SK-N-SH (cell line): ENCODE results near the gene GULP1. TPM values are rescaled to one million over a fixed set of nuclear protein-coding genes. Genes with fewer than 3 reads are reported as not detected.
A peak's percentile ranks its signal among the peaks of the same experiment; 100 is the strongest.

Experiments
- CTCF ChIA-PET: fragments of 300-600, 350-600 bp; formaldehyde crosslinking; extraction: SDS; loops from one replicate; lab custom pipeline; 2021; lab: Yijun Ruan, JAX
- POLR2A ChIA-PET: fragments of 350-600 bp; sonication (Branson Sonifier 250); formaldehyde crosslinking; extraction: SDS; loops from one replicate; lab custom pipeline; 2020; ENCODE audit warnings: antibody characterized with exemption, inconsistent platforms; lab: Yijun Ruan, JAX
- DNase-seq: peaks from one replicate; pipeline ENCODE4 v3.0.0; 2012
- H2AFZ ChIP-seq: fragments of 200-600 bp; sonication (generic); 2 replicates; pipeline ENCODE4 v1.8.1; 2016; ENCODE audit warnings: antibody characterized with exemption, mild to moderate bottlenecking, low read depth
- H3F3A ChIP-seq: fragments of 200-600 bp; sonication (generic); replicated peaks from 2 replicates; pipeline ENCODE3; 2016; ENCODE audit warnings: antibody characterized with exemption, mild to moderate bottlenecking; ENCODE audit not compliant: insufficient read depth
- H3K27ac ChIP-seq, 2 experiments: fragments of 200-500 bp in 1 of 2; fragments of 200-600 bp in 1 of 2; sonication (Bioruptor generic) in 1 of 2; sonication (generic), shearing (Covaris generic) in 1 of 2; 2 replicates each; pipeline versions ENCODE4 v1.5.1 to v1.6.1; 2014 to 2016; ENCODE audit warnings: low read depth in 2 of 2, inconsistent platforms in 1 of 2, low read length in 1 of 2, mild to moderate bottlenecking in 1 of 2, mixed read lengths in 1 of 2
- H3K27me3 ChIP-seq: fragments of 200-600 bp; sonication (generic), shearing (Covaris generic); 2 replicates; pipeline ENCODE4 v1.6.1; 2016; ENCODE audit warnings: mixed run types; ENCODE audit not compliant: insufficient read depth
- H3K36me3 ChIP-seq, 2 experiments: fragments of 200-500 bp in 1 of 2; fragments of 200-600 bp in 1 of 2; sonication (Bioruptor generic) in 1 of 2; sonication (generic) in 1 of 2; replicated peaks in 1 of 2; 2 replicates each; pipeline versions ENCODE3 to v1.5.1; 2014 to 2016; ENCODE audit warnings: low read length in 1 of 2, mild to moderate bottlenecking in 1 of 2; ENCODE audit not compliant: insufficient read depth in 2 of 2, control insufficient read depth in 1 of 2
- H3K4me1 ChIP-seq, 2 experiments: fragments of 200-500 bp in 1 of 2; fragments of 200-600 bp in 1 of 2; sonication (Bioruptor generic) in 1 of 2; sonication (generic), shearing (Covaris generic) in 1 of 2; 2 replicates each; pipeline versions ENCODE4 v1.5.1 to v1.6.1; 2014 to 2016; ENCODE audit warnings: low read depth in 1 of 2, low read length in 1 of 2, mixed run types in 1 of 2; ENCODE audit not compliant: insufficient read depth in 2 of 2, control insufficient read depth in 1 of 2
- H3K4me2 ChIP-seq: fragments of 200-600 bp; sonication (generic), shearing (Covaris generic); 2 replicates; pipeline ENCODE4 v1.6.1; 2017; ENCODE audit warnings: mixed run types
- H3K4me3 ChIP-seq, 2 experiments: fragments of 200-500 bp in 1 of 2; fragments of 200-600 bp in 1 of 2; sonication (Bioruptor generic) in 1 of 2; sonication (generic), shearing (Covaris generic) in 1 of 2; 2 replicates each; pipeline versions ENCODE4 v1.5.1 to v1.8.1; 2014 to 2016; ENCODE audit warnings: low read depth in 2 of 2, inconsistent platforms in 1 of 2, low read length in 1 of 2, mild to moderate bottlenecking in 1 of 2, mixed read lengths in 1 of 2, moderate library complexity in 1 of 2
- H3K79me2 ChIP-seq: fragments of 200-600 bp; sonication (generic); 2 replicates; pipeline ENCODE4 v1.8.1; 2017; ENCODE audit warnings: mild to moderate bottlenecking; ENCODE audit not compliant: insufficient read depth
- H3K9ac ChIP-seq: fragments of 200-600 bp; sonication (generic); 2 replicates; pipeline ENCODE4 v1.6.1; 2017; ENCODE audit warnings: mixed run types
- H3K9me2 ChIP-seq: fragments of 200-600 bp; sonication (generic); 2 replicates; pipeline ENCODE4 v1.6.1; 2017; ENCODE audit warnings: mixed run types
- H3K9me3 ChIP-seq: fragments of 200-600 bp; sonication (generic); 2 replicates; pipeline ENCODE4 v1.6.1; 2017; ENCODE audit warnings: mixed run types, mild to moderate bottlenecking, moderate library complexity
- H4K20me1 ChIP-seq: fragments of 200-600 bp; sonication (generic); 2 replicates; pipeline ENCODE4 v1.6.1; 2017; ENCODE audit warnings: mild to moderate bottlenecking, mixed run types; ENCODE audit not compliant: insufficient read depth
- MXI1 ChIP-seq: IDR thresholded peaks from 2 replicates; pipeline ENCODE4 v1.6.1; 2012; ENCODE audit warnings: mild to moderate bottlenecking, low read depth, low read length, improper control_type of control experiment
- RAD21 ChIP-seq: IDR thresholded peaks from 2 replicates; pipeline ENCODE4 v1.6.1; 2012; ENCODE audit warnings: mild to moderate bottlenecking, low read length
- RFX5 ChIP-seq: IDR thresholded peaks from 2 replicates; pipeline ENCODE4 v1.6.1; 2012; ENCODE audit warnings: mild to moderate bottlenecking, improper control_type of control experiment, low read length
- SIN3A ChIP-seq: IDR thresholded peaks from 2 replicates; pipeline ENCODE4 v1.6.1; 2012; ENCODE audit warnings: low read depth, mild to moderate bottlenecking, low read length, moderate library complexity, borderline replicate concordance
- TAF1 ChIP-seq: IDR thresholded peaks from 2 replicates; pipeline ENCODE4 v1.6.1; 2012; ENCODE audit warnings: low read depth, mild to moderate bottlenecking, low read length, moderate library complexity, borderline replicate concordance
- YY1 ChIP-seq: IDR thresholded peaks from 2 replicates; pipeline ENCODE4 v1.4.0; 2012; ENCODE audit warnings: low read depth, mild to moderate bottlenecking
- WGBS: methylation state at CpG from one replicate; pipeline ENCODE4 v1.1.6; 2017; ENCODE audit warnings: low lambda C conversion rate; 5-methylcytosine and 5-hydroxymethylcytosine counted together
- polyA plus RNA-seq, 3 experiments: library from polyadenylated mRNA; depleted of rRNA; stranded (reverse); fragments of >200 nt; gene quantifications; 2 replicates each; pipeline ENCODE4 v1.2.3, GENCODE V29; 2012
- TF ChIP-seq, protein P1 (sequence below): IDR thresholded peaks from 2 replicates; pipeline ENCODE4 v1.4.0; 2012; ENCODE audit warnings: low read depth, borderline replicate concordance
- TF ChIP-seq, protein P2 (sequence below): fragments of 150-350 bp; IDR thresholded peaks from 2 replicates; pipeline ENCODE4 v1.6.1; 2016; ENCODE audit warnings: mild to moderate bottlenecking, low read depth, low read length
- TF ChIP-seq, protein P3 (sequence below): fragments of 150-350 bp; IDR thresholded peaks from 2 replicates; pipeline ENCODE4 v1.6.1; 2017; ENCODE audit warnings: antibody characterized with exemption, low read length, low read depth, borderline replicate concordance
- TF ChIP-seq, protein P4 (sequence below): IDR thresholded peaks from 2 replicates; pipeline ENCODE4 v1.6.1; 2012; ENCODE audit warnings: mild to moderate bottlenecking, low read depth, low read length, moderate library complexity

Gene GULP1
- polyA plus RNA-seq, 1 of the 3 experiments (the other 2 are of a cell fraction) = 33.8 TPM

DNA sequence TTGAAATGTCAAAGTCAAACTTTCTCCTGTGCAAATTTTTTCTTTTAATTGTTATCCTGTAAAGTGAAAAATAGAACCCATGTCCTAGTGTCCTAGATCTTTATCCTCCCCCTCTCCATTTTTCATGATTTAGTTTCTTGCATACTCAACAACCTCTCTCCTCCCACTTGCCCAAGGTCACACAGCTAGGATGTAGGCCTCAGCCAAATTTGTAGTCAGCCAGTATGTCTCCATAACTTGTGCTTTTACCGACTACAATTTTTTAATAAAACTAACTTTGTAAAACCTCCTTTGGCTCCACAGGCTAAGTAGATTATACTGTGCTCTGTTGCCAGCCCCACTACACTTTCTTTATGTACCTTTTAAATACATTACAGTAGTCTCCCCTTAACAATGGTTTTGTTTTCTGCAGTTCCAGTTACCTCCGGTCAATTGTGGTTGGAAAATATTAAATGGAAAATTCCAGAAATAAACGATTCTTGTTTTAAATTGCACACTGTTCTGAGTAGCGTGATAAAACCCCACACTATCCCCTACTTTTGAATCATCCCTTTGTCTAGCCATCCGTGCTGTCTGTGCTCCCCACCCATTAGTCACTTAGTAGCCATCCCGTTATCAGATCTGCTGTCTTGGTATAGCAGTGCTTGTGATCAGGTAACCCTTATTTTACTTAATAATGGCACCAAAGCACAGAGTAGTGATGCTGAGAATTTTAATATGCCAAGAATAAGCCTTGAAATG lies 22.8 kb downstream of the GULP1 start (continued):
- TF ChIP-seq RAD21 (no peak), TAF1 (no peak), SIN3A (no peak), RFX5 (no peak)
- TF ChIP-seq, protein P1, sequence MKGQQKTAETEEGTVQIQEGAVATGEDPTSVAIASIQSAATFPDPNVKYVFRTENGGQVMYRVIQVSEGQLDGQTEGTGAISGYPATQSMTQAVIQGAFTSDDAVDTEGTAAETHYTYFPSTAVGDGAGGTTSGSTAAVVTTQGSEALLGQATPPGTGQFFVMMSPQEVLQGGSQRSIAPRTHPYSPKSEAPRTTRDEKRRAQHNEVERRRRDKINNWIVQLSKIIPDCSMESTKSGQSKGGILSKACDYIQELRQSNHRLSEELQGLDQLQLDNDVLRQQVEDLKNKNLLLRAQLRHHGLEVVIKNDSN = 0 out of 2 replicates have a peak, but pooled peaks have one; percentile 16
- TF ChIP-seq, protein P2, sequence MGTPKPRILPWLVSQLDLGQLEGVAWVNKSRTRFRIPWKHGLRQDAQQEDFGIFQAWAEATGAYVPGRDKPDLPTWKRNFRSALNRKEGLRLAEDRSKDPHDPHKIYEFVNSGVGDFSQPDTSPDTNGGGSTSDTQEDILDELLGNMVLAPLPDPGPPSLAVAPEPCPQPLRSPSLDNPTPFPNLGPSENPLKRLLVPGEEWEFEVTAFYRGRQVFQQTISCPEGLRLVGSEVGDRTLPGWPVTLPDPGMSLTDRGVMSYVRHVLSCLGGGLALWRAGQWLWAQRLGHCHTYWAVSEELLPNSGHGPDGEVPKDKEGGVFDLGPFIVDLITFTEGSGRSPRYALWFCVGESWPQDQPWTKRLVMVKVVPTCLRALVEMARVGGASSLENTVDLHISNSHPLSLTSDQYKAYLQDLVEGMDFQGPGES = no peak
- TF ChIP-seq, protein P3, sequence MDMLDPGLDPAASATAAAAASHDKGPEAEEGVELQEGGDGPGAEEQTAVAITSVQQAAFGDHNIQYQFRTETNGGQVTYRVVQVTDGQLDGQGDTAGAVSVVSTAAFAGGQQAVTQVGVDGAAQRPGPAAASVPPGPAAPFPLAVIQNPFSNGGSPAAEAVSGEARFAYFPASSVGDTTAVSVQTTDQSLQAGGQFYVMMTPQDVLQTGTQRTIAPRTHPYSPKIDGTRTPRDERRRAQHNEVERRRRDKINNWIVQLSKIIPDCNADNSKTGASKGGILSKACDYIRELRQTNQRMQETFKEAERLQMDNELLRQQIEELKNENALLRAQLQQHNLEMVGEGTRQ = no peak

DNA sequence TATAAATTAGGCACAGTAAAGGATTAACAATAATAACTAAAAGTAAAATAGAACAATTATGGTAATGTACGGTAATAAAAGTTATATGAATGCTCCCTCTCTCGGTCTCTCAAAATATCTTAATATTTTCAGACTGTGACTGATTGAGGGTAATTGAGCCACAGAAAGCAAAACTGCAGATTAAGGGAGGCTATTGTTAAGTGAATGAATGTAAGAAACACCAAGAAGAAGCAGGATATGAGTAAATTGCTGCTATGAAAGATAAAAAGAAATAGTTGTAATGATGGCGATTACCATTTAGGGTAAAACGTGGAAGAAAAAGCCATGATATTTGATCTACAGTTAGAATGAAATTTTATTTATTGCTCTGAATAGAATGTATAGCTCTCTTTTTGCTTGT lies 24.1 kb downstream of the GULP1 start:
- TF ChIP-seq, protein P4, sequence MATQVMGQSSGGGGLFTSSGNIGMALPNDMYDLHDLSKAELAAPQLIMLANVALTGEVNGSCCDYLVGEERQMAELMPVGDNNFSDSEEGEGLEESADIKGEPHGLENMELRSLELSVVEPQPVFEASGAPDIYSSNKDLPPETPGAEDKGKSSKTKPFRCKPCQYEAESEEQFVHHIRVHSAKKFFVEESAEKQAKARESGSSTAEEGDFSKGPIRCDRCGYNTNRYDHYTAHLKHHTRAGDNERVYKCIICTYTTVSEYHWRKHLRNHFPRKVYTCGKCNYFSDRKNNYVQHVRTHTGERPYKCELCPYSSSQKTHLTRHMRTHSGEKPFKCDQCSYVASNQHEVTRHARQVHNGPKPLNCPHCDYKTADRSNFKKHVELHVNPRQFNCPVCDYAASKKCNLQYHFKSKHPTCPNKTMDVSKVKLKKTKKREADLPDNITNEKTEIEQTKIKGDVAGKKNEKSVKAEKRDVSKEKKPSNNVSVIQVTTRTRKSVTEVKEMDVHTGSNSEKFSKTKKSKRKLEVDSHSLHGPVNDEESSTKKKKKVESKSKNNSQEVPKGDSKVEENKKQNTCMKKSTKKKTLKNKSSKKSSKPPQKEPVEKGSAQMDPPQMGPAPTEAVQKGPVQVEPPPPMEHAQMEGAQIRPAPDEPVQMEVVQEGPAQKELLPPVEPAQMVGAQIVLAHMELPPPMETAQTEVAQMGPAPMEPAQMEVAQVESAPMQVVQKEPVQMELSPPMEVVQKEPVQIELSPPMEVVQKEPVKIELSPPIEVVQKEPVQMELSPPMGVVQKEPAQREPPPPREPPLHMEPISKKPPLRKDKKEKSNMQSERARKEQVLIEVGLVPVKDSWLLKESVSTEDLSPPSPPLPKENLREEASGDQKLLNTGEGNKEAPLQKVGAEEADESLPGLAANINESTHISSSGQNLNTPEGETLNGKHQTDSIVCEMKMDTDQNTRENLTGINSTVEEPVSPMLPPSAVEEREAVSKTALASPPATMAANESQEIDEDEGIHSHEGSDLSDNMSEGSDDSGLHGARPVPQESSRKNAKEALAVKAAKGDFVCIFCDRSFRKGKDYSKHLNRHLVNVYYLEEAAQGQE = no peak
- no peak for TF ChIP-seq SIN3A
- no peak for TF ChIP-seq MXI1
- no peak for TF ChIP-seq YY1

More for the DNA sequence above, 24.1 kb downstream of the GULP1 start:
- no peaks in the 10 kb centered on the region for H3K9me2 ChIP-seq
- no peak overlapping the region for H3K9ac ChIP-seq
- peaks cover 31% of the 10 kb centered on the region for H3F3A ChIP-seq
- WGBS = 96% methylated on average over 4 of the region's 4 CpGs
- peaks cover 0 to 23% of the 10 kb centered on the region in 2 experiments for H3K36me3 ChIP-seq
- no peak overlapping the region for H3K4me3 ChIP-seq
- no peaks in the 10 kb centered on the region for H3K27me3 ChIP-seq
- peak overlapping the region in 1 of 2 experiments; percentile 93; a peak in 3 of 4 replicates for H3K27ac ChIP-seq
- DNase-seq = no peak
- no peak overlapping the region for H2AFZ ChIP-seq
- no peaks in the 10 kb centered on the region for H4K20me1 ChIP-seq
- 0 out of 2 replicates have a peak overlapping the region, but pooled peaks have one; percentile 60 for H3K4me2 ChIP-seq
- no peaks in the 10 kb centered on the region for H3K9me3 ChIP-seq
- peaks cover 90% of the 10 kb centered on the region for H3K79me2 ChIP-seq
- ChIA-PET CTCF (interaction anchor here (1.6 kb wide), 1 partner anchor 10 kb away, joined by 3 read pairs; no protein-coding TSS in a partner anchor), POLR2A (no interaction called here)
- H3K4me1 ChIP-seq = peaks cover 2 to 28% of the 10 kb centered on the region in 2 experiments; a peak in 3 of 4 replicates
